ENCODE results near the gene KCNIP3. TPM values are rescaled to one million over a fixed set of nuclear protein-coding genes. Genes with fewer than 3 reads are reported as not detected.

The KCNIP3 gene
- total RNA-seq, 2 donors from 2014 or later, result 4.0 to 5.9 TPM

GRCh38 chr2:95320986-95321767 is 24.0 kb downstream of the KCNIP3 start:
- Histone ChIP-seq H3K4me1 (no peaks in the 10 kb centered on the region), H3K9me3 (no peaks in the 10 kb centered on the region), H3K36me3 (no peaks in the 10 kb centered on the region), H3K27ac (no peak overlapping the region), H3K27me3 (no peaks in the 10 kb centered on the region), H3K4me3 (no peak overlapping the region)
- no peak for TF ChIP-seq CTCF (IDR thresholded peaks at IDR 0.05)
- no peak for DNase-seq (ENCODE audit: low spot score)

GRCh38 chr2:95323347-95324155 is 26.4 kb downstream of the KCNIP3 start:
- no peak overlapping the region for H3K4me3 ChIP-seq
- no peaks in the 10 kb centered on the region for H3K27me3 ChIP-seq
- TF ChIP-seq CTCF (IDR thresholded peaks at IDR 0.05), result peak in 1 of 2 donors; percentile 48
- no peaks in the 10 kb centered on the region for H3K4me1 ChIP-seq
- H3K36me3 ChIP-seq, result no peaks in the 10 kb centered on the region
- no peak overlapping the region for H3K27ac ChIP-seq
- no peaks in the 10 kb centered on the region for H3K9me3 ChIP-seq
- no peak for DNase-seq (ENCODE audit: low spot score)

- Histone ChIP-seq H3K4me3 (no peak overlapping the region), H3K9me3 (no peaks in the 10 kb centered on the region), H3K27me3 (no peaks in the 10 kb centered on the region), H3K27ac (no peak overlapping the region), H3K36me3 (no peaks in the 10 kb centered on the region), H3K4me1 (no peaks in the 10 kb centered on the region)
- DNase-seq (ENCODE audit: low spot score), result no peak
- TF ChIP-seq CTCF (IDR thresholded peaks at IDR 0.05), result no peak
These were observed 27.9 kb downstream of the KCNIP3 start for GRCh38 chr2:95325026-95325425.

GRCh38 chr2:95325590-95326432 is 28.7 kb downstream of the KCNIP3 start:
- TF ChIP-seq CTCF (IDR thresholded peaks at IDR 0.05), result no peak
- Histone ChIP-seq H3K9me3 (no peaks in the 10 kb centered on the region), H3K4me1 (no peaks in the 10 kb centered on the region), H3K27ac (no peak overlapping the region), H3K36me3 (no peaks in the 10 kb centered on the region), H3K4me3 (no peak overlapping the region), H3K27me3 (no peaks in the 10 kb centered on the region)
- DNase-seq (ENCODE audit: low spot score), result no peak

- H3K9me3 ChIP-seq, result no peaks in the 10 kb centered on the region
- H3K27me3 ChIP-seq, result no peaks in the 10 kb centered on the region
- TF ChIP-seq CTCF (IDR thresholded peaks at IDR 0.05), result no peak
- no peak for DNase-seq (ENCODE audit: low spot score)
- no peaks in the 10 kb centered on the region for H3K4me1 ChIP-seq
- H3K4me3 ChIP-seq, result no peak overlapping the region
- H3K27ac ChIP-seq, result no peak overlapping the region
- no peaks in the 10 kb centered on the region for H3K36me3 ChIP-seq
These were observed 29.4 kb downstream of the KCNIP3 start for GRCh38 chr2:95326433-95327140.
